ENCODE measurements around the gene FANK1.
"Not testable (repeated sequence)": the region's sequence is repeated elsewhere in the genome, so short reads cannot be mapped to it uniquely, and the experiment has no call there.

DNA sequence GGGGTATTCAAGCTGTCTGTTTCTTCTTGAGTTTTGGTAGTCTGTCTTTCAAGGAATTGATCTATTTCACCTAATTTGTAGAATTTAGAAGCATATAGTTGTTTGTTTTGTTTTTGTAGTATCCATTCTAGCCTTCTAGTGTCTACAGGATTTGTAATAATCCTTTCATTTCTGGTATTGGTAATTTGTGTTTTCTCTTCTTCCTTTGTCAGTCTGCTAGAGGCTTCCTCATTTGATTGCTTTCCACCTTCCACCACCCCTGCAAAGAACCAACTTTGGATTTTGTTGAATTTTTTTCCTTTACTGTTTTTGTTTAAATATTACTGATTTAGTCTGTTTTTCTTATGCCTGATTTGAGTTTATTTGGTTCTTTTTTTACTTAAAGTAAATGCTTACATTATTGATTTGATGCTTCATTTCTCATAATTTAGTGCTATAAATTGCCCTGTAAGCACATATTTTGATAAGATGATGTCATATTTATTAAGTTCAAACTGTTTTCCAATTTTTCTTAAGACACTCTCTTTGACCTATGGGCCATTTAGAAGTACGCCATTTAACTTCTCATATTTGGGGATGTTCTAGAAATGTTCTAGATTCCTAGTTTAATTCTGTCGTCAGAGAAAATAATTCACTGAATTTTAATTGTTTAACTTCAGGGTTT lies 25.4 kb downstream of the FANK1 start:
- TF ChIP-seq CTCF, EZH2, EZH2phosphoT487 (IDR thresholded peaks at IDR 0.05): not testable (repeated sequence)

Data from neural progenitor cell (in vitro differentiated cells).